CD4-positive, alpha-beta T cell treated with Interleukin-4 for 1 hour (primary cell): Measurements from ENCODE around the gene ACO2.
A peak's percentile ranks its signal among the peaks of the same experiment; 100 is the strongest.

Experiments
- DNase-seq, 2 donors: peaks; one replicate each; pipeline ENCODE4 v3.0.0-alpha.2; 2020 to 2022

Gene ACO2

GRCh38 chr22:41524809-41525449 lies 56.0 kb downstream of the ACO2 start:
- DNase-seq: peak; percentile 61 to 68

- DNase-seq: no peak
Observed at GRCh38 chr22:41525450-41526225, 56.7 kb downstream of the ACO2 start.

- no peak for DNase-seq
Observed at GRCh38 chr22:41526226-41526829, 57.4 kb downstream of the ACO2 start.

- DNase-seq: peak; percentile 71 to 74
Observed at GRCh38 chr22:41526830-41527799, 58.2 kb downstream of the ACO2 start.

- no peak for DNase-seq
Observed at GRCh38 chr22:41528132-41528766, 59.3 kb downstream of the ACO2 start.

- DNase-seq: no peak
Observed at GRCh38 chr22:41528938-41529561, 60.1 kb downstream of the ACO2 start.

- no peak for DNase-seq
Observed at GRCh38 chr22:41530890-41531714, 62.2 kb downstream of the ACO2 start.

- DNase-seq: no peak
Observed at GRCh38 chr22:41531715-41532477, 63.0 kb downstream of the ACO2 start.

GRCh38 chr22:41532908-41533825 lies 64.2 kb downstream of the ACO2 start:
- peak; percentile 65 to 72 for DNase-seq

- no peak for DNase-seq
Observed at GRCh38 chr22:41534219-41534618, 65.3 kb downstream of the ACO2 start.

GRCh38 chr22:41535244-41535643 lies 66.3 kb downstream of the ACO2 start:
- no peak for DNase-seq

GRCh38 chr22:41537203-41537602 lies 68.3 kb downstream of the ACO2 start:
- DNase-seq: no peak

- no peak for DNase-seq
Observed at GRCh38 chr22:41538583-41538982, 69.7 kb downstream of the ACO2 start.

- no peak for DNase-seq
Observed at GRCh38 chr22:41539146-41540005, 70.5 kb downstream of the ACO2 start.

GRCh38 chr22:41540006-41540315 lies 71.0 kb downstream of the ACO2 start:
- DNase-seq: no peak

GRCh38 chr22:41540365-41540764 lies 71.4 kb downstream of the ACO2 start:
- DNase-seq: no peak

GRCh38 chr22:41541484-41541883 lies 72.6 kb downstream of the ACO2 start:
- DNase-seq: no peak

GRCh38 chr22:41542224-41542623 lies 73.3 kb downstream of the ACO2 start:
- DNase-seq: no peak
